Measurements from ENCODE around the gene ANKRD63.

- TF ChIP-seq CREB1 (IDR thresholded peaks at IDR 0.05) (no peak), CREB1 (CRISPR knock-in tag; IDR thresholded peaks at IDR 0.05) (no peak), ZNF362 (CRISPR knock-in tag; IDR thresholded peaks at IDR 0.05; ENCODE audit: borderline replicate concordance) (no peak), BRCA1 (CRISPR knock-in tag; IDR thresholded peaks at IDR 0.05) (no peak), CTCF (CRISPR knock-in tag; IDR thresholded peaks at IDR 0.05) (no peak), TSC22D2 (CRISPR knock-in tag; IDR thresholded peaks at IDR 0.05; ENCODE audit: borderline replicate concordance) (no peak), POLR2AphosphoS5 (IDR thresholded peaks at IDR 0.05; ENCODE audit: low read depth, low read length) (no peak), ZFP37 (CRISPR knock-in tag; IDR thresholded peaks at IDR 0.05; ENCODE audit: borderline replicate concordance) (no peak), ZFP1 (CRISPR knock-in tag; IDR thresholded peaks at IDR 0.05) (no peak), PAWR (CRISPR knock-in tag; IDR thresholded peaks at IDR 0.05; ENCODE audit: borderline replicate concordance) (no peak), ZNF567 (CRISPR knock-in tag; IDR thresholded peaks at IDR 0.05; ENCODE audit: borderline replicate concordance) (no peak), ETV6 (CRISPR knock-in tag; conservative IDR thresholded peaks at IDR 0.05) (no peak), TCF7L2 (IDR thresholded peaks at IDR 0.05; ENCODE audit: low read depth, low read length) (no peak), MAX (IDR thresholded peaks at IDR 0.05) (no peak), POLR2A (IDR thresholded peaks at IDR 0.05; ENCODE audit: insufficient read depth in 1 of 2, low read depth in 2 of 2, low read length in 2 of 2) (no peak)
Measured at GRCh38 chr15:40290545-40290917, 7.7 kb upstream of the ANKRD63 start.
